ENCODE results near the gene LRPPRC.

LRPPRC gene

GRCh38 chr2:43885132-43885632 is 110.6 kb downstream of the LRPPRC start:
- no peak for TF ChIP-seq CTCF (IDR thresholded peaks at IDR 0.05; ENCODE audit: insufficient read depth, missing control alignments)
- FAIRE-seq (no peak), DNase-seq (ENCODE audit: insufficient read length, low spot score) (no peak)

- TF ChIP-seq CTCF (IDR thresholded peaks at IDR 0.05; ENCODE audit: insufficient read depth, missing control alignments): no peak
- FAIRE-seq: no peak
- DNase-seq (ENCODE audit: insufficient read length, low spot score): no peak
Observed at GRCh38 chr2:43884689-43885088, 111.1 kb downstream of the LRPPRC start.

GRCh38 chr2:43882312-43882711 is 113.5 kb downstream of the LRPPRC start:
- DNase-seq (ENCODE audit: insufficient read length, low spot score) (no peak), FAIRE-seq (no peak)
- TF ChIP-seq CTCF (IDR thresholded peaks at IDR 0.05; ENCODE audit: insufficient read depth, missing control alignments): no peak

DNA sequence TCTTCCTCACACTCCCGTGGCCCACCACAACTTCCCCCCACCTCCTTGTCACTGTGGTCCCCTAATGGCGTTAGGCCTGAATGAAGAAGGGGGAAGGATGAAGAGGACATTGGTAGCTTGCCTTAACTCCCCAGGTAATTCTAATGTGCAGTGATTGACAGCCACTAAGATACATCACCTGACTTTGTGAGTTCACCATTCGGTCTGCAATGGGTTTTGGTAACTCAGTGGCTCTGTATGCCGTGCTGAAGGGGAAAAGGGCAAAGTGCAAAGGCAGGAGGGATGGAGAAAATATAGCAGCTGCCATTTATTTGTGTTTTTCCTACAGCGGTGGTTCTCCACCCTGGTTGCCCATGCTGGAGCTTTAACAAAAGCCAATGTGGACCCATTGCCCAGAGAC is 114.8 kb downstream of the LRPPRC start:
- no peak for TF ChIP-seq CTCF (IDR thresholded peaks at IDR 0.05; ENCODE audit: insufficient read depth, missing control alignments)
- FAIRE-seq (no peak), DNase-seq (ENCODE audit: insufficient read length, low spot score) (no peak)

- no peak for TF ChIP-seq CTCF (IDR thresholded peaks at IDR 0.05; ENCODE audit: insufficient read depth, missing control alignments)
- DNase-seq (ENCODE audit: insufficient read length, low spot score) (no peak), FAIRE-seq (no peak)
Observed at GRCh38 chr2:43880471-43880870, 115.3 kb downstream of the LRPPRC start.

DNA sequence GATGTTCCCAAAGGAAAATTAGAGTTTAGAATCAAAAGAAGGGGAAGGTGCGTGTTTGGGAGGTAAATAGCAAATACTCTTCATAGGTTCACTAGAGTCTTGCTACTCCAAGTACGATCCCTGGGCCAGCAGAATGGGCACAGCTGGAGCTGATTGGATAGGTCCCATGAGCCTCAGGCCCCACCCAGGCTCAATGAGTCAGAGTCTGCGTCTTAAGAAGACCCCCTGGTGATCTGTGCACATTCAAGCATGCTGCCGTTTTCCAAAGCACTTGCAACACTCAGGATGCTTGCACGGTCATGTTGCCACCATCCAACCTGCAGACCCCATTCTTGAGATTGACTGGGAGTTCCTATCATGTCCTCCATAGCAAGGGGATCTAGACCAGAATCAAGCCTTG is 116.5 kb downstream of the LRPPRC start:
- no peak for DNase-seq (ENCODE audit: insufficient read length, low spot score)
- TF ChIP-seq CTCF (IDR thresholded peaks at IDR 0.05; ENCODE audit: insufficient read depth, missing control alignments): no peak
- FAIRE-seq: no peak

- FAIRE-seq (peak; percentile 21), DNase-seq (ENCODE audit: insufficient read length, low spot score) (peak; percentile 55)
- TF ChIP-seq CTCF (IDR thresholded peaks at IDR 0.05; ENCODE audit: insufficient read depth, missing control alignments): peak; percentile 98
Observed at GRCh38 chr2:43877782-43878464, 117.9 kb downstream of the LRPPRC start.

Data from D721Med (cell line).